Osteoblast (primary cell): ENCODE data around the gene CELSR2. TPM values are rescaled to one million over a fixed set of nuclear protein-coding genes. Genes with fewer than 3 reads are reported as not detected.

Experiments
- DNase-seq: peaks from one replicate; pipeline ENCODE4 v3.0.0; 2011; ENCODE audit warnings: low spot score, mixed read lengths; ENCODE audit not compliant: insufficient read length; ENCODE audit errors: missing footprints
- H2AFZ ChIP-seq: 2 replicates; pipeline ENCODE4 v1.6.0; 2011; ENCODE audit warnings: mild to moderate bottlenecking, low read length
- H3K27ac ChIP-seq: 2 replicates; pipeline ENCODE4 v1.5.1; 2011; ENCODE audit warnings: mild to moderate bottlenecking, low read depth, low read length, moderate library complexity
- H3K27me3 ChIP-seq: 2 replicates; pipeline ENCODE4 v1.6.0; 2012; ENCODE audit warnings: mild to moderate bottlenecking, control low read depth, inconsistent platforms, low read length, moderate library complexity; ENCODE audit not compliant: insufficient read depth
- H3K36me3 ChIP-seq: 2 replicates; pipeline ENCODE4 v1.5.1; 2011; ENCODE audit warnings: mild to moderate bottlenecking, low read length, control low read depth, moderate library complexity; ENCODE audit not compliant: insufficient read depth
- H3K4me1 ChIP-seq: 2 replicates; pipeline ENCODE4 v1.5.1; 2011; ENCODE audit warnings: mild to moderate bottlenecking, low read length, control low read depth, moderate library complexity; ENCODE audit not compliant: insufficient read depth
- H3K4me2 ChIP-seq: 2 replicates; pipeline ENCODE4 v1.6.0; 2011; ENCODE audit warnings: mild to moderate bottlenecking, low read length; ENCODE audit not compliant: insufficient read depth
- H3K4me3 ChIP-seq: fragments of 200-600 bp; sonication (generic); 3 replicates; pipeline ENCODE4 v1.5.1; 2012; ENCODE audit warnings: mild to moderate bottlenecking, low read length, inconsistent platforms; ENCODE audit not compliant: insufficient read depth
- H3K79me2 ChIP-seq: 2 replicates; pipeline ENCODE4 v1.6.0; 2012; ENCODE audit warnings: mild to moderate bottlenecking, low read length, control low read depth, inconsistent platforms; ENCODE audit not compliant: insufficient read depth
- H3K9me3 ChIP-seq: 2 replicates; pipeline ENCODE4 v1.5.1; 2011; ENCODE audit warnings: low read depth, low read length, control low read depth
- H4K20me1 ChIP-seq: 2 replicates; pipeline ENCODE4 v1.6.0; 2012; ENCODE audit warnings: mild to moderate bottlenecking, low read length, control low read depth; ENCODE audit not compliant: insufficient read depth
- CTCF ChIP-seq: IDR thresholded peaks from 2 replicates; pipeline ENCODE4 v1.5.1; 2011; ENCODE audit warnings: mild to moderate bottlenecking, low read depth, low read length, moderate library complexity; ENCODE audit errors: extremely low read depth
- total RNA-seq: library from RNA; depleted of rRNA; stranded (reverse); fragments of >200 nt; gene quantifications from 2 replicates; pipeline ENCODE4 v1.2.3, GENCODE V29; 2012

The CELSR2 gene
- total RNA-seq, 1 donor, result 1.4 TPM

- Histone ChIP-seq H3K36me3 (no peaks in the 10 kb centered on the region), H3K4me2 (no peak overlapping the region), H4K20me1 (no peaks in the 10 kb centered on the region), H2AFZ (no peak overlapping the region), H3K27me3 (no peaks in the 10 kb centered on the region), H3K79me2 (no peaks in the 10 kb centered on the region), H3K27ac (no peak overlapping the region), H3K9me3 (no peaks in the 10 kb centered on the region), H3K4me3 (no peak overlapping the region), H3K4me1 (peaks cover 6% of the 10 kb centered on the region)
- DNase-seq, result peak; percentile 98
- TF ChIP-seq CTCF, result no peak
Observed at GRCh38 chr1:109266965-109267364, 17.6 kb downstream of the CELSR2 start.

- no peak overlapping the region for H2AFZ ChIP-seq
- peak; percentile 80 for DNase-seq
Observed at GRCh38 chr1:109267743-109268300, 18.5 kb downstream of the CELSR2 start.

GRCh38 chr1:109268431-109269211 is 19.3 kb downstream of the CELSR2 start:
- Histone ChIP-seq H3K9me3 (no peaks in the 10 kb centered on the region), H3K4me2 (no peak overlapping the region), H3K4me1 (peaks cover 6% of the 10 kb centered on the region), H4K20me1 (no peaks in the 10 kb centered on the region), H3K27ac (no peak overlapping the region), H3K4me3 (no peak overlapping the region), H3K79me2 (no peaks in the 10 kb centered on the region), H3K36me3 (no peaks in the 10 kb centered on the region), H2AFZ (no peak overlapping the region), H3K27me3 (no peaks in the 10 kb centered on the region)
- TF ChIP-seq CTCF, result no peak
- peak; percentile 83 for DNase-seq

More at GRCh38 chr1:109267743-109268300, 18.5 kb downstream of the CELSR2 start:
- no peak overlapping the region for H3K4me2 ChIP-seq
- no peak overlapping the region for H3K4me3 ChIP-seq
- TF ChIP-seq CTCF, result no peak
- no peak overlapping the region for H3K27ac ChIP-seq
- no peaks in the 10 kb centered on the region for H3K79me2 ChIP-seq
- no peaks in the 10 kb centered on the region for H3K9me3 ChIP-seq
- no peaks in the 10 kb centered on the region for H4K20me1 ChIP-seq
- no peaks in the 10 kb centered on the region for H3K27me3 ChIP-seq
- H3K4me1 ChIP-seq, result peaks cover 6% of the 10 kb centered on the region
- no peaks in the 10 kb centered on the region for H3K36me3 ChIP-seq

- Histone ChIP-seq H2AFZ (no peak overlapping the region), H3K4me1 (peaks cover 6% of the 10 kb centered on the region), H3K36me3 (no peaks in the 10 kb centered on the region), H3K79me2 (no peaks in the 10 kb centered on the region), H3K4me3 (no peak overlapping the region), H3K4me2 (no peak overlapping the region), H3K27ac (no peak overlapping the region), H3K27me3 (no peaks in the 10 kb centered on the region), H3K9me3 (no peaks in the 10 kb centered on the region), H4K20me1 (no peaks in the 10 kb centered on the region)
- no peak for TF ChIP-seq CTCF
- DNase-seq, result peak; percentile 76
Observed at GRCh38 chr1:109269212-109269980, 20.1 kb downstream of the CELSR2 start.
